Measurements from ENCODE around the gene NPFF.
A peak's percentile ranks its signal among the peaks of the same experiment; 100 is the strongest.
"Not testable (repeated sequence)": the region's sequence is repeated elsewhere in the genome, so short reads cannot be mapped to it uniquely, and the experiment has no call there.

NPFF gene

GRCh38 chr12:53493610-53494391, 13.5 kb downstream of the NPFF start:
- DNase-seq = no peak

- peak; percentile 65 to 76 for DNase-seq
Observed at GRCh38 chr12:53492830-53493609, 14.3 kb downstream of the NPFF start.

GRCh38 chr12:53492188-53492587, 15.1 kb downstream of the NPFF start:
- DNase-seq = no peak

- no peak for DNase-seq
Observed at GRCh38 chr12:53489242-53489864, 17.9 kb downstream of the NPFF start.

- DNase-seq = no peak
Observed at GRCh38 chr12:53486736-53487487, 20.4 kb downstream of the NPFF start.

GRCh38 chr12:53485955-53486735, 21.1 kb downstream of the NPFF start:
- DNase-seq = no peak

- no peak for DNase-seq
Observed at GRCh38 chr12:53484686-53485575, 22.4 kb downstream of the NPFF start.

GRCh38 chr12:53483979-53484377, 23.3 kb downstream of the NPFF start:
- DNase-seq = no peak

GRCh38 chr12:53483225-53483978, 23.9 kb downstream of the NPFF start:
- DNase-seq = no peak

GRCh38 chr12:53482626-53483168, 24.6 kb downstream of the NPFF start:
- DNase-seq = no peak

GRCh38 chr12:53481939-53482586, 25.2 kb downstream of the NPFF start:
- DNase-seq = peak; percentile 37 to 41

GRCh38 chr12:53481458-53481857, 25.8 kb downstream of the NPFF start:
- DNase-seq = not testable (repeated sequence)

- no peak for DNase-seq
Observed at GRCh38 chr12:53480491-53481442, 26.5 kb downstream of the NPFF start.

- DNase-seq = no peak
Observed at GRCh38 chr12:53479331-53479730, 28.0 kb downstream of the NPFF start.

GRCh38 chr12:53478865-53479264, 28.4 kb downstream of the NPFF start:
- no peak for DNase-seq

GRCh38 chr12:53476769-53477209, 30.5 kb downstream of the NPFF start:
- DNase-seq = peak; percentile 55 to 60

GRCh38 chr12:53474819-53475218, 32.5 kb downstream of the NPFF start:
- no peak for DNase-seq

- no peak for DNase-seq
Observed at GRCh38 chr12:53474077-53474476, 33.2 kb downstream of the NPFF start.

Data from Kasumi-1 (cell line).